HTERT RPE-1 (cell line): ENCODE data around the gene GJA4.
"Not testable (repeated sequence)": the region's sequence is repeated elsewhere in the genome, so short reads cannot be mapped to it uniquely, and the experiment has no call there.

Experiments
- in situ Hi-C: fragments of 300-500 bp; cut with MboI; formaldehyde crosslinking; loops from 4 replicates; pipeline ENCODE4 v1.14.3; 2020; ENCODE audit warnings: low sequenced_read_pairs

GJA4 gene

DNA sequence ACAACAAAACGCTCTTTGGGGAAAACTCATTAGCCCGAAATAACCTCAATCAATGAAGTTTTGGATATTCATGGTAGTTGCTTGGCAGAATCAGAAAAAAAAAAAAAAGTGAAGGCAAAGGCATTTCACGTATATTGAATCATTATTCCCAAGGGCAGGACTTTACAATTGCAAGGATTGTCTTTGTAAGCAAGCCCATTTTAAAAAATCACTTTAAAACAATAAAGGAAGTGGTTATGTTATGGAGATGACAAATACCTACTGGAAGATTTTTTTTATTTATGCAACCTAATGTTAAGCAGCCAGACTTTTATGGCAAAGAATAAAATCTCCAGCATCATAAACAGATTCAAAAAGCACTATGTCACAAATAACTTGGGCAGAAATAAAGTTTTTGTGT, 23.9 kb upstream of the GJA4 start:
- in situ Hi-C loops, result no loop called here

DNA sequence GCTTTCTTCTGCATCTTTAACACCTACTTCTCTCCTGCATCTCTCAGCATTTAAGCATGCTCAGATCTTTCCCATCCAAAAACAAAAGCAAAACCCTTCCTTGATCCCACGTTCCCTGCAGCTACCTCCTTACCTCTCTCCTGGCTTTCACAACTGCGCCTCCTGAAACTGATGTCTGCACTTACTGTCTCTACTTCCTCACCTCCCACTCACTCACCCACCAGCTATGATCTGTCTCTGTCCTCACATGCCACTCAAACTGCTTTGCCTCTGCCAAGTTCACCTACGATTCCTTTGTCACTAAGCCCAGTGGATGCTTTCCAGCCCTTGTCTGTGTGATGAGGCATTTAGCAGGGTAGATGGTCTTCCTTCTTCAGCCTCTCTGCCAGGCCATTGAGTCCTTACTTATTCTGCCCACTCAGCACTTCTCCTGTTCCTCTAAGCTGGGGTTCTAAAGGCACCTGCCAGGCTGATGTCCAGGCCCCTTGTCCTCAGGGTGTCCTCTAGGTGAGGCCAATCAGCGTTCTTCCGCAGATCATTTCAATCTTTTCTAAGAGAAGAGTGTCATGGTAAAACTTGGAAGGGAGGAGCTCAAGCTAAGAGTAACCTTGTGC, 21.8 kb upstream of the GJA4 start:
- in situ Hi-C loops, result no loop called here

DNA sequence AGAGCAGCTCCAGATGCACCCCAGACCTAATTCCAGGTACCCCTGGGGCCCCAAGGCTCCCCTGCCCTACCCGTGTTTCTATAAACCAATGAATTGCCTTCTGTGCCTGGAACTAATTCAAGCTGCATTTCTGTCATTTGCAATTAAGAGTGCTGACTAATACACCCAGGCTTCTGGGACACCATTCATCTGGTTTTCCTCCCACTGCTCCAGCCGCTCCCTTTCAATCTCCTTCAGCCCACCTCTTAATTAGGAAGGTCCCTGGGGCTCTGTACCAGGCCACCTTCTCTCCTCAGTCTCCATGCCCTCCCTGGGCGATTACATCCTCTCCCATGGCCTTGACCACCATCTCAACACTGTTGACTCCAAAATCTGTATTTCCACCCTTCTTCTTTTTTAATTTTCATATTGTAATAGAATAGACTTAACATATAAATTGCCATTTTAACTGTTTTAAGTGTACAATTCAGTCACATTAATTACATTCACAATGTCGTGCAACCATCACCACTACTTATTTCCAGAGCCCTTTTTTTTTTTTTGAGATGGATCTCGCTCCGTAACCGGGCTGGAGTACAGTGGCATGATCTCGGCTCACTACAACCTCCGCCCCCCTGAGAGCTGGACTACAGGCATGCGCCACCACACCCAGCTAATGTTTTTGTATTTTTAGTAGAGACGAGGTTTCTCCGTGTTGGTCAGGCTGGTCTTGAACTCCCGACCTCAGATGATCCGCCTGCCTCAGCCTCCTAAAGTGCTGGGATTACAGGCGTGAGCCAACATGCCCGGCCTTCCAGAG, 21.0 kb upstream of the GJA4 start:
- in situ Hi-C loops, result no loop called here

DNA sequence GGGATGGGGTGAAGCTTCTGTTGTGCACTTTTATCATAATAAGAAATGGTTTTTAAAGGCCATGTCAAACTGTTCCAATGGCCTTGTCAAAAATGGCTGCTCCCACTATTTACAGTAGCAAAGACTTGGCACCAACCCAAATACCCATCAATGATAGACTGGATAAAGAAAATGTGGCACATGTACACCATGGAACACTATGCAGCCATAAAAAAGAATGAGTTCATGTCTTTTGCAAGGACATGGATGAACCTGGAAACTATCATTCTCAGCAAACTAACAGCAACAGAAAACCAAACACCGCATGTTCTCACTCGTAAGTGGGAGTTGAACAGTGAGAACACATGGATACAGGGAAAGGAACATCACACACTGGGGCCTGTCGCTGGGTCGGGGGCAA, 19.7 kb upstream of the GJA4 start:
- in situ Hi-C loops, result not testable (repeated sequence)

DNA sequence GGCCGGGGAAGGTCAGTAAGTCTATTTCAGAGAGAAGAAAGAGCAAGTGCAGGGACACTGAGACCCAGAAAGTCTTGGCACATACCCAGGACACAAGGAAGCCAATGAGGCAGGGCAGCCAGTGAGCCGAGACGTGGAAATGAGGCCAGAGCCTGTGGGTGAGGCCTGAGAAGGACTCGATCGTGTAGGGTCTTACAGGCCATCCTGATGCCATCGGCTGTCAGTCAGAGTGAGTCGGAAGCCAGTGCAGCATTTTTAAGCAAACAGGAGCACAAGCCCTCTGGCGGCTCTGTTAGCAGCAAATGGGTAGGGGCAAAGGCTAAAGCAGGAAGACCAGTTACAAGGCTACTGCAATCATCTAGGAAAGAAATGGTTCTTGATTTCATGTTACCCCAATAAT, 17.8 kb upstream of the GJA4 start:
- in situ Hi-C loops, result no loop called here

DNA sequence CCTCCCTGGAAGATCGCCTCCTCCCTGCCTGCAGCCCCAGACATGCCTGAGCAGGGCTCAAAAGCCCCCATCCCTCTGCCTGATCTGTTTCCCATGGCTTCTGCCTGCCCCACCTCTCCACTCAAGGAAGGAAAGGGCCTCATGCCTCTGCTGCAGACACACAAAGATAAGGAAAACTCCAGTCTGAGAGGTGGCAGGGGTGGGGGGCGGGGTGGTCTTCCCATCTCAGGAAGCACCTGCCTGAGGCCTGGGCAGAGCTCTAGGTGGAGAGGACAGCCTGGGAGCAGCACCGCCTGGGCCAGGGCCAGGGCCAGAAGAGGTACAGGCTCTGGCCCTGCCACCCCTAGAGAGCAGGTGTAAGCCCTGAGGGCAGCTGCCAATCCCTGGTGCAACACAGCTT, 15.9 kb upstream of the GJA4 start:
- in situ Hi-C loops, result no loop called here

DNA sequence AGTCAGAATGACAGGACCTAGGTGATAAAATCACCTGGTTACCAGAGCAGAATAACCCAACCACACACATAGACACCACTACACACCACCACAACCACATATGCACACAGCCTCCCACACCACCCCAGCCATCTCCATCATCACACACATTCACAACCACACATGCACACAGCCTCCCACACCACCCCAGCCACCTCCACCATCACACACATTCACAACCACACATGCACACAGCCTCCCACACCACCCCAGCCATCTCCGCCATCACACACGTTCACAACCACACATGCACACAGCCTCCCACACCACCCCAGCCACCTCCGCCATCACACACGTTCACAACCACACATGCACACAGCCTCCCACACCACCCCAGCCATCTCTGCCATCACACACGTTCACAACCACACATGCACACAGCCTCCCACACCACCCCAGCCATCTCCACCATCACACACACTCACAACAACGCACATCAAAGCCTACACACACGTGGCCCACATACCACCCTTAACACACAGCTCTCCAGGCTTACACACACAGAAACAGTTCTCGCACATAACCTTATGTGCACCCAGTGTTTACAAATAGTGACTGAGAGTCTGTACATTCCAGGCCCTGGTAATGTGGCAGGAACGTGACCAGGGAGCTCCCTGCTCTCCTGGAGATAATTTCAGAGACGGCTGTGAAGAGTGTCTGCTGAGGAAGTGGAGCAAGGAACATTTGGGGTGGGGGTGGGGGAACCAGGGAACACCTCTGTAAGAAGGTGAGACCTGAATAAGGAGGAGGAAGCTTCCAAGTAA, 15.1 kb upstream of the GJA4 start:
- in situ Hi-C loops, result no loop called here

DNA sequence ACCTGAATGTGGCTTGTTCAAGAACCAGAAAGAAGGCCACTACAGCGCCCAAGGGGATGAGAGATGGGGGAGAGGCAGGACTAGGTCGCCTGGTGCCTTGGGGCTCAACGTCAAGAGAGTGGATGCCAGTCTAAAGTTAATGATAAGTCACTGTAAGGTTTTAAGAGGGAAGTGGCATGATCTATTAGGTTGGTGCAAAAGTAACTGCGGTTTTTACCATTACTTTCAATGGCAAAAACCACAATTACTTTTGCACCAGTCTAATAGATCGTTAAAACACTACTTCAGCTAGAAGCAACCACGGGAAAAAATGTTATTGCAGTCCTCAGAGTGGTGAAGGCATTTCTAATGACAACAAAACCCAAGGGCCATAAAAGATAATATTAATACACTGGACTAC, 14.4 kb upstream of the GJA4 start:
- in situ Hi-C loops, result no loop called here

DNA sequence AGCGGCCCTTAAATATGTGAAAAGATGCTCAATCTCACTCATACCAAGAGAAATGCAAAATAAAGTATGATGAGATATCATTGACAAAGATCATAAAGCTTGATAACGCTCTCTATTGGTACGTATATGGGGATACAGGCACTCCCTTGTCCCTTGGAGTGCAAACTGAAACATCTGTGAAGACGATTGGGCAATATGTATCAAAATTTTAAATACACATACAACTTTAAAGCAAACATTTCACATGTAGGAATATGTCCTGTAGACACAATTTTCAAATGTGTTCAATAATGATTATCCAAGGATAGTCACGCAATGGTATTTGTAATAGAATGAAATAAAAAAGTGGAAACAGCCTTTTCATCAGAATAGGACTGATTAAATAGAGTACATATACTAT, 13.8 kb upstream of the GJA4 start:
- in situ Hi-C loops, result no loop called here

DNA sequence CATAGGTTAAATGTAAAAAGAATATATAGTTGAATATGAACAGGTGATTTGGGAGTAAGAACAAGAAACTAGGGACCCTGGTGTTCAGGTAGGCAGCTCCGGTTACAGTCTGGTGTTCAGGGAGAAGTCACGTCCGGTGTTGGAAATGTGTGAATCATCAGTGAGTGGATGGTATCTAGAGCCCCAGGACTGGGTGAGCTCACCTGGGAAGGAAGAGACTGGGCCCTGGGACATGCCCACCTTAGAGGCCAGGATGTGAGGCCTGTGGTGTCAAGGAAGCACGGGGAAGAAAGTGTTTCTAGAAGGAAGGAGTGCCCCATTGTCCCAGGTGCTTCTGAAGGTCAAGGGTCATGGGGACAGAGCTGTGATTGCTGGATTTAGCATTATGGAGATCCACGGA, 13.3 kb upstream of the GJA4 start:
- in situ Hi-C loops, result no loop called here

DNA sequence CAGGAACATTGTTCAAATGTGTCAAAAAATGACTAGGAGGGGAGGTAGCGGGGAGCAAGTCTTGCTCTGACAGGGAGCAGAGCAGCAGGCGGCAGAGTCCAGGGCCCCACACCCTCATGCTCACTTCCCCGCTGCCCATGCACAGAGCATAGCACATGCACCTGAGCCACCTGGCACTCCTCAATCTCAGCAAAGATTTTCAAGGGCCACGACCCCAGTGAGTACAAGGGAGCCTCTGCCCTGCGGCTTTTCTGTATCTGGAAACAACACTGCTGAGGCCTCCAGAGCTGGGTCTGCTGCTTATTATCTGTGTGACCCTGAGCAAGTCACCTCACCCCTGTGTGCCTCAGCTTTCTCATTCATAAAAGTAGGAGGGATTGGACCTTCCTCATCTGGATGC, 12.8 kb upstream of the GJA4 start:
- in situ Hi-C loops, result no loop called here

DNA sequence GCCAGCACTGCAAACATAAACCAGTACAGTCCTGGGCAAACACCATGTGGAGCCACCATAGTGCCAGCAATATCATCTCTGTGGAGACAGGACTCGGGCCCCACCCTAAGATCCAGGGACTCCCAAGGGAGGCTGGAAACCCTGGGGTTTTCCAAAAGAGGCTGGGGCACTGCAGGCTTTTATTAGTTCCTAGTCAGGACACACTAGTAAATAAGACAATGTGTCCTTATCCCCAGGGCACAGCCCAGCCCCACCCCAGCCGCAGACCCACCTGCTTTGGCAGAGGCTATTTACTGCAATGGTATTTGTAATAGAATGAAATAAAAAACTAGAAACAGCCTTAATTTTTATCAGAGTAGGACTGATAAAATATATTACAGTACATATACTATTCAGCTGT, 12.3 kb upstream of the GJA4 start:
- in situ Hi-C loops, result no loop called here

DNA sequence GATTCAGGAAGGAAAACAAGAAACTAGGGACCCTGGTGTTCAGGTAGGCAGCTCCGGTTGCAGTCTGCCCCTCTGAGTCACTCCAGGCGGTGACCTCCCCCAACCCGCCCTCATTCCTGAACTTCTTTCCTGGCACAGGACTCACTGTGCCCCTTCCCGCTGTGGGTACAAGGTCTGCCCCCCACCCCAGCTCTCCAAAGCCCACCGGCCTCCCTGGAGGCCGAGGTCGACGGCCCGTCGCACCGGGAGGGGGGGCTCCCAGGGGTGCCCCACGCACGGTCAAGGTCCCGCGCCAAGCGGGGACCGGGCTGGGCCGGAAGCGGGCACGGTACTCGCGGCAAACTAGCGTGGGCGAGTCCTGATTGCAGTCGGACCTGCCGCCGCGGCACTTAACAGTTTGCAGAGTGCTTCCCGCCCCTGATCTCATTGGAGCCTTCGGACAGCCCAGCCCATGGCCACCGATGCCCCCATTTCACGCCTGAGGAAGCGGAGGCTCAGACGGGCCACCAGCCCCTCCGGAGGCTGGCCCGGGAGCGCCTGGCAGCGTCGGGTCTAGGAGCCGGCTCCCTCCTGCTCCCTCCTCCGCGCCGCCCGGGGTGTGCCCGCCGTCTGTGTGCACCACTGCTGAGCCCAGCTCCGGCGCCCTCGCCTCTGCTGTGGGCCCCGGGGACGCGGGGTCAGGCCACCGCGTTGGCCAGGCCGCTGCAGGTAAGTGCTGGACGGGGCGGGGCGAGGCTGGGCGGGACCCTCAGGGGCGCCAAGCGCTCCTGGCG, 11.5 kb upstream of the GJA4 start, which contains the start of gene GJB3:
TSS of gene GJB3 (plus strand) at position 144 of the 773 bp plus-strand sequence. CDS start 3,549 bp downstream, outside the sequence.
- in situ Hi-C loops, result no loop called here

DNA sequence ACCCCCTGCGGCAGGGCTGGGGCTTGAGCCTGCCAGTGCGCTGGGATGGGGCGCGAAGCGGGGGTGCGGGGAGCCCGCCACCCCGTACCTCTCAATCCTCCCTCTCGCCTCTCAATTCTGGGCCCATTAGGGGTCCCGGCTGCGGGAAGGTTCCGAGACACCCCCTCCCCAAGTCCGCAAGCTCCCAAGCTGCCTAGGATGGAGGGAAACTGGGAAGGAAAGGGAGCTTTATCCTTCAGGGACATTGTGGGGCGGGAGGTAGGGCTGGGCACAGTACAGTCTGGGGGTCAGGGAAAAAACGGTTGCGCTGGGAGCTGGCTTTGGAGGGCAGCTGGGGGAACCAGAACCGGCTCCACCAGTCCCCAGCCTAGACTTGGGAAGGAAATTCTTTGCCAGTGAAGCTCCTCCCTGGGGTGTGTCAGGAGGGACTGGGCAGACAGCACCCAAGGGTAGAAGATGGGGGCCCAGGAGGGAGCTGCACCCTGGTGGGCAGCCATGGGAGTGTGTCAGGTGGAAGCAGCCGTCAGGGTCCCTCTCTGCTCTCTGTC, 10.9 kb upstream of the GJA4 start:
- in situ Hi-C loops, result no loop called here

DNA sequence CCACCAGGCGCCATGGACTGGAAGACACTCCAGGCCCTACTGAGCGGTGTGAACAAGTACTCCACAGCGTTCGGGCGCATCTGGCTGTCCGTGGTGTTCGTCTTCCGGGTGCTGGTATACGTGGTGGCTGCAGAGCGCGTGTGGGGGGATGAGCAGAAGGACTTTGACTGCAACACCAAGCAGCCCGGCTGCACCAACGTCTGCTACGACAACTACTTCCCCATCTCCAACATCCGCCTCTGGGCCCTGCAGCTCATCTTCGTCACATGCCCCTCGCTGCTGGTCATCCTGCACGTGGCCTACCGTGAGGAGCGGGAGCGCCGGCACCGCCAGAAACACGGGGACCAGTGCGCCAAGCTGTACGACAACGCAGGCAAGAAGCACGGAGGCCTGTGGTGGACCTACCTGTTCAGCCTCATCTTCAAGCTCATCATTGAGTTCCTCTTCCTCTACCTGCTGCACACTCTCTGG, 8.0 kb upstream of the GJA4 start:
- in situ Hi-C loops, result no loop called here

DNA sequence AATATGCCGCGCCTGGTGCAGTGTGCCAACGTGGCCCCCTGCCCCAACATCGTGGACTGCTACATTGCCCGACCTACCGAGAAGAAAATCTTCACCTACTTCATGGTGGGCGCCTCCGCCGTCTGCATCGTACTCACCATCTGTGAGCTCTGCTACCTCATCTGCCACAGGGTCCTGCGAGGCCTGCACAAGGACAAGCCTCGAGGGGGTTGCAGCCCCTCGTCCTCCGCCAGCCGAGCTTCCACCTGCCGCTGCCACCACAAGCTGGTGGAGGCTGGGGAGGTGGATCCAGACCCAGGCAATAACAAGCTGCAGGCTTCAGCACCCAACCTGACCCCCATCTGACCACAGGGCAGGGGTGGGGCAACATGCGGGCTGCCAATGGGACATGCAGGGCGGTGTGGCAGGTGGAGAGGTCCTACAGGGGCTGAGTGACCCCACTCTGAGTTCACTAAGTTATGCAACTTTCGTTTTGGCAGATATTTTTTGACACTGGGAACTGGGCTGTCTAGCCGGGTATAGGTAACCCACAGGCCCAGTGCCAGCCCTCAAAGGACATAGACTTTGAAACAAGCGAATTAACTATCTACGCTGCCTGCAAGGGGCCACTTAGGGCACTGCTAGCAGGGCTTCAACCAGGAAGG, 7.4 kb upstream of the GJA4 start:
- in situ Hi-C loops, result no loop called here

DNA sequence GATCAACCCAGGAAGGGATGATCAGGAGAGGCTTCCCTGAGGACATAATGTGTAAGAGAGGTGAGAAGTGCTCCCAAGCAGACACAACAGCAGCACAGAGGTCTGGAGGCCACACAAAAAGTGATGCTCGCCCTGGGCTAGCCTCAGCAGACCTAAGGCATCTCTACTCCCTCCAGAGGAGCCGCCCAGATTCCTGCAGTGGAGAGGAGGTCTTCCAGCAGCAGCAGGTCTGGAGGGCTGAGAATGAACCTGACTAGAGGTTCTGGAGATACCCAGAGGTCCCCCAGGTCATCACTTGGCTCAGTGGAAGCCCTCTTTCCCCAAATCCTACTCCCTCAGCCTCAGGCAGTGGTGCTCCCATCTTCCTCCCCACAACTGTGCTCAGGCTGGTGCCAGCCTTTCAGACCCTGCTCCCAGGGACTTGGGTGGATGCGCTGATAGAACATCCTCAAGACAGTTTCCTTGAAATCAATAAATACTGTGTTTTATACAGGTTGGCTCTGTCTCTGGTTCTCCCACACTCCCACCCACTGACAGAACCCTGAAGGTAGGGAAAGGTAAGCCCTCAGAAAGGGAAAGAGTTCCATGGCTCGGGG, 6.8 kb upstream of the GJA4 start:
- in situ Hi-C loops, result no loop called here

DNA sequence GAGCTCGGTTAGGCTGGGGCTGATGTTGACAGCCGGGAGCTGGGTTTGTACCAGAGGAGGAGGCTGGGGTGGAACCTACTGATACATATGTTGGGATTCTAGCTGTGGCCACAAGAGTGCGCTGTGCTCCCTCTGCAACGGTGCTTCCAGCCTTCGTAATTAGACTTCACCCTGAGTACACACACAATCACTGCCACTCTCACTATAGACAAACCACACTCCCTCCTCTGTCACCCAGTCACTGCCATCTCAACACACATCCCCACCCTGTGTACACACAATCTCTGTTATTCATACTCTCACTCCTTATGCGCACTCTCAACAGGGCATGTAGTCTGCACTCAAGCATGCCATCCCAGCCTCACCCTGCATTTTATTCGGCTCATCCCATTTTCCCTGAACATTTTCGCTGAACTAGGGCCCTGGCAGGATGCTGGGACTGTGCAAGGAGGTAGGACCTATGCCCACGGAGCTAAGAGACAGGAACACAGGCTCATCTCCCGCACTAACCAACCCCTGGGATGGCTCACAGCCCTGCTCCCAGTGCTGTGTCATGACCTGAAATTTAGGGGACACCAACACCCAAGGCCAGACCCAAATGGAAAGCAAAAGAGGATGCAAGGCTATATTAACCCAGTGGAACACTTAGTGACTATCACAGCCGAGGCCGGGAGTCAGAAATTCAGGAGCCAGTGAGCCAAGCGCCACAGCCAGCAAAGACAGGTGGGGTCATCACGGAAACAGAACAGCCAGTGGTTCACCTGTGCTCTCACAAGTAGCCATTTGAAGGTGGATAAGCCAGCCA, 6.1 kb upstream of the GJA4 start:
- in situ Hi-C loops, result no loop called here
